HepG2 (cell line): Measurements from ENCODE around the gene NTRK2. TPM values are rescaled to one million over a fixed set of nuclear protein-coding genes. Genes with fewer than 3 reads are reported as not detected.

Source experiments
- ATAC-seq: fragments of 200-7000 bp; cut with Tn5 transposase; 3 replicates; pipeline ENCODE4 v1.9.1; 2020; ENCODE audit warnings: mild to moderate bottlenecking, moderate library complexity
- BruUV-seq: library from RNA; stranded (reverse); fragments of 400-500 nt; replicated peaks from 2 replicates; lab custom pipeline; 2021; lab: Mats Ljungman, UMichigan
- CTCF ChIA-PET: fragments of 300-600 bp; formaldehyde crosslinking; extraction: SDS; loops from one replicate; lab custom pipeline; 2021; ENCODE audit warnings: low total read pairs, inconsistent platforms, low intra/inter-chr PET ratio; lab: Yijun Ruan, JAX
- POLR2A ChIA-PET: fragments of 350-600 bp; sonication (Branson Sonifier 250); formaldehyde crosslinking; loops from one replicate; lab custom pipeline; 2020; ENCODE audit warnings: antibody characterized with exemption, inconsistent platforms; lab: Yijun Ruan, JAX
- DNase-seq: peaks from one replicate; pipeline ENCODE4 v3.0.0-alpha.2; 2015; ENCODE audit warnings: low spot score
- FAIRE-seq: peaks from 3 replicates; lab custom pipeline; 2011; peaks lifted over from hg19 to GRCh38; lab: Jason Lieb, UNC
- H2AFZ ChIP-seq: one replicate; pipeline ENCODE4 v1.6.1; 2011; ENCODE audit warnings: low read length, inconsistent platforms
- H3K27ac ChIP-seq: fragments of 300-600 bp; 3 replicates; pipeline ENCODE4 v1.8.0; 2011; ENCODE audit warnings: mixed run types, mild to moderate bottlenecking, mixed read lengths, low read length, inconsistent platforms; ENCODE audit not compliant: insufficient read depth; ENCODE audit errors: extremely low read length
- H3K27me3 ChIP-seq, 2 experiments: fragments of 200-600 bp in 1 of 2; 2 replicates in 1 of 2; 3 replicates in 1 of 2; pipeline versions ENCODE4 v1.6.0 to v1.8.0; 2011; ENCODE audit warnings: low read length in 2 of 2, mild to moderate bottlenecking in 2 of 2, moderate library complexity in 2 of 2, inconsistent platforms in 1 of 2; ENCODE audit not compliant: insufficient read depth in 2 of 2, control insufficient read depth in 1 of 2
- H3K36me3 ChIP-seq, 2 experiments: fragments of 200-600 bp in 1 of 2; replicated peaks in 1 of 2; 2 replicates in 1 of 2; 3 replicates in 1 of 2; pipeline versions ENCODE4 v1.5.1 to v1.8.0; 2011; ENCODE audit warnings: low read length in 2 of 2, inconsistent platforms in 1 of 2; ENCODE audit not compliant: insufficient read depth in 2 of 2, control insufficient read depth in 1 of 2
- H3K4me1 ChIP-seq: 2 replicates; pipeline ENCODE4 v1.5.1; 2012; ENCODE audit warnings: low read length, inconsistent platforms; ENCODE audit not compliant: insufficient read depth
- H3K4me2 ChIP-seq: 2 replicates; pipeline ENCODE4 v1.6.0; 2011; ENCODE audit warnings: low read depth, low read length, inconsistent platforms
- H3K4me3 ChIP-seq, 3 experiments: fragments of 200-600 bp in 1 of 3; sonication (generic), shearing (Covaris generic) in 1 of 3; replicated peaks in 1 of 3; 2 replicates each; pipeline ENCODE4 v1.5.1; 2011 to 2016; ENCODE audit warnings: low read length in 3 of 3, inconsistent platforms in 2 of 3, low read depth in 2 of 3, mild to moderate bottlenecking in 2 of 3, control low read depth in 1 of 3, mixed read lengths in 1 of 3; ENCODE audit not compliant: insufficient read depth in 1 of 3
- H3K79me2 ChIP-seq: one replicate; pipeline ENCODE4 v1.6.1; 2011; ENCODE audit warnings: low read length, inconsistent platforms; ENCODE audit not compliant: insufficient read depth
- H3K9ac ChIP-seq: 2 replicates; pipeline ENCODE4 v1.6.0; 2011; ENCODE audit warnings: mild to moderate bottlenecking, low read depth, low read length, inconsistent platforms; ENCODE audit not compliant: insufficient read depth
- H3K9me3 ChIP-seq: 2 replicates; pipeline ENCODE4 v1.5.1; 2012; ENCODE audit warnings: mild to moderate bottlenecking, low read length
- H4K20me1 ChIP-seq: 2 replicates; pipeline ENCODE4 v1.6.0; 2011; ENCODE audit warnings: inconsistent platforms, mild to moderate bottlenecking, low read length, moderate library complexity; ENCODE audit not compliant: insufficient read depth
- ATF7-NPFF ChIP-seq: sonication (generic); formaldehyde crosslinking; IDR thresholded peaks from 2 replicates; pipeline ENCODE4 v1.8.1; 2023; ENCODE audit warnings: mild to moderate bottlenecking, low read depth, missing genetic modification reagents, moderate library complexity
- CCAR2 ChIP-seq: fragments of 200-400 bp; formaldehyde crosslinking; optimal IDR thresholded peaks from 2 replicates; pipeline ENCODE3; 2018; ENCODE audit warnings: low read depth, mild to moderate bottlenecking, low read length, moderate library complexity
- CHCHD3 ChIP-seq: sonication (generic); formaldehyde crosslinking; IDR thresholded peaks from 2 replicates; pipeline ENCODE4 v1.8.0; 2022; ENCODE audit warnings: mild to moderate bottlenecking, missing genetic modification reagents, moderate library complexity
- FOXO1 ChIP-seq: sonication (generic); formaldehyde crosslinking; IDR thresholded peaks from 2 replicates; pipeline ENCODE4 v1.4.0; 2020; ENCODE audit warnings: missing genetic modification reagents
- KDM4B ChIP-seq: sonication (generic); formaldehyde crosslinking; IDR thresholded peaks from 2 replicates; pipeline ENCODE4 v1.4.0; 2020; ENCODE audit warnings: missing genetic modification reagents
- MBD4 ChIP-seq: IDR thresholded peaks from 2 replicates; pipeline ENCODE4 v1.6.1; 2012; ENCODE audit warnings: low read length, inconsistent platforms, borderline replicate concordance
- SMARCC2 ChIP-seq: fragments of 450-650 bp; IDR thresholded peaks from 2 replicates; pipeline ENCODE4 v1.6.1; 2017; ENCODE audit warnings: antibody characterized with exemption, mild to moderate bottlenecking
- SNRNP70 ChIP-seq: fragments of 200-400 bp; formaldehyde crosslinking; IDR thresholded peaks from 2 replicates; pipeline ENCODE4 v1.6.1; 2017; ENCODE audit warnings: mild to moderate bottlenecking, low read depth, low read length, moderate library complexity
- SP4 ChIP-seq: sonication (generic); formaldehyde crosslinking; IDR thresholded peaks from 2 replicates; pipeline ENCODE4 v1.8.1; 2023; ENCODE audit warnings: mild to moderate bottlenecking, missing genetic modification reagents
- XBP1 ChIP-seq: sonication (generic); formaldehyde crosslinking; IDR thresholded peaks from 2 replicates; pipeline ENCODE4 v1.5.0; 2020; ENCODE audit warnings: missing genetic modification reagents
- ZBTB10 ChIP-seq: sonication (generic); formaldehyde crosslinking; IDR thresholded peaks from 2 replicates; pipeline ENCODE4 v1.4.0; 2020; ENCODE audit warnings: missing genetic modification reagents, borderline replicate concordance
- ZBTB25 ChIP-seq: IDR thresholded peaks from 2 replicates; pipeline ENCODE4 v1.6.1; 2018; ENCODE audit warnings: missing genetic modification reagents
- ZNF12 ChIP-seq: sonication (generic); formaldehyde crosslinking; IDR thresholded peaks from 2 replicates; pipeline ENCODE4 v1.5.0; 2020; ENCODE audit warnings: missing genetic modification reagents
- ZNF577 ChIP-seq: sonication (generic); formaldehyde crosslinking; IDR thresholded peaks from 2 replicates; pipeline ENCODE4 v1.4.0; 2020; ENCODE audit warnings: mild to moderate bottlenecking, low read depth, missing genetic modification reagents, borderline replicate concordance
- ZNF614 ChIP-seq: IDR thresholded peaks from 2 replicates; pipeline ENCODE4 v1.6.1; 2018; ENCODE audit warnings: missing biosample characterization, missing genetic modification reagents, inconsistent platforms, borderline replicate concordance
- ZNF615 ChIP-seq: sonication (generic); formaldehyde crosslinking; IDR thresholded peaks from 2 replicates; pipeline ENCODE4 v1.5.0; 2020; ENCODE audit warnings: mild to moderate bottlenecking, missing genetic modification reagents, borderline replicate concordance
- ZNF749 ChIP-seq: sonication (generic); formaldehyde crosslinking; IDR thresholded peaks from 2 replicates; pipeline ENCODE4 v1.8.0; 2022; ENCODE audit warnings: mild to moderate bottlenecking, missing genetic modification reagents, moderate library complexity, borderline replicate concordance
- ZNF772 ChIP-seq: sonication (generic); formaldehyde crosslinking; IDR thresholded peaks from 2 replicates; pipeline ENCODE4 v1.5.0; 2020; ENCODE audit warnings: mild to moderate bottlenecking, missing genetic modification reagents
- WGBS: methylation state at CpG from one replicate; pipeline ENCODE4 v1.1.6; 2017; ENCODE audit warnings: low lambda C conversion rate; 5-methylcytosine and 5-hydroxymethylcytosine counted together
- in situ Hi-C: cut with HindIII; loops from 2 replicates; pipeline ENCODE4 v1.10.0; 2017; ENCODE audit warnings: low pct_unique_long_range_greater_than_20kb; ENCODE audit not compliant: extremely low pct_ligation_motif_present
- intact Hi-C: fragments of 100-400 bp; cut with micrococcal nuclease; formaldehyde crosslinking; loops from one replicate; pipeline ENCODE4 v1.10.0; 2022; ENCODE audit not compliant: unreplicated experiment
- polyA plus RNA-seq, 8 experiments: library from polyadenylated mRNA; depleted of rRNA in 3 of 8; stranded (reverse) in 7 of 8; unstranded in 1 of 8; fragments of >200 nt; fragmentation: Illumina TruSeq in 4 of 8; extraction: Trizol in 4 of 8; gene quantifications; 2 replicates each; pipeline versions ENCODE4 v1.2.1 to v1.2.3, GENCODE V29; 2011 to 2016; ENCODE audit warnings: low read depth in 4 of 8, missing spikeins in 1 of 8, mixed read lengths in 1 of 8; ENCODE audit not compliant: insufficient read depth in 1 of 8
- total RNA-seq, 5 experiments: library from RNA; depleted of rRNA; stranded (reverse); fragments of >200 nt; fragmentation: Illumina TruSeq; extraction: Trizol; gene quantifications; 2 replicates each; pipeline ENCODE4 v1.2.3, GENCODE V29; 2016; ENCODE audit warnings: low read depth in 1 of 5

The NTRK2 gene
- total and polyA plus RNA-seq, 2 of the 13 experiments (the other 11 are each of a cell fraction or from before 2014, with no cell fraction given), result not detected

- DNase-seq, result no peak
- no peak for FAIRE-seq
- BruUV-seq, result no TSS peak
- in situ Hi-C loops (no loop called here), intact Hi-C loops (no loop called here)
- Histone ChIP-seq H2AFZ (no peak overlapping the region), H3K9ac (no peak overlapping the region), H3K9me3 (no peaks in the 10 kb centered on the region), H3K4me3 (no peak overlapping the region), H3K4me2 (no peak overlapping the region), H3K27me3 (no peaks in the 10 kb centered on the region; a peak in 1 of 5 replicates), H3K4me1 (no peaks in the 10 kb centered on the region), H4K20me1 (no peaks in the 10 kb centered on the region), H3K27ac (no peak overlapping the region), H3K79me2 (no peaks in the 10 kb centered on the region)
- CTCF ChIA-PET, result no interaction called here
- no peak for ATAC-seq
- POLR2A ChIA-PET, result no interaction called here
- TF ChIP-seq CHCHD3 (CRISPR knock-in tag), result no peak
- TF ChIP-seq, all 625 proteins: peak for 0
- no peaks in the 10 kb centered on the region for H3K36me3 ChIP-seq
Observed at GRCh38 chr9:84921175-84921574, 251.6 kb downstream of the NTRK2 start.

GRCh38 chr9:84922051-84922450 lies 252.5 kb downstream of the NTRK2 start:
- POLR2A ChIA-PET, result no interaction called here
- no peak for DNase-seq
- TF ChIP-seq ATF7-NPFF (CRISPR knock-in tag) (no peak), MBD4 (no peak), SP4 (CRISPR knock-in tag) (no peak), FOXO1 (CRISPR knock-in tag) (no peak), ZBTB10 (CRISPR knock-in tag) (no peak), XBP1 (no peak), ZNF772 (CRISPR knock-in tag) (no peak), ZBTB25 (CRISPR knock-in tag) (no peak), ZNF12 (no peak), ZNF615 (CRISPR knock-in tag) (no peak), CCAR2 (no peak), ZNF749 (no peak), ZNF614 (no peak), SNRNP70 (no peak), SMARCC2 (no peak), KDM4B (CRISPR knock-in tag) (no peak), ZNF577 (CRISPR knock-in tag) (no peak)

More at GRCh38 chr9:84922051-84922450, 252.5 kb downstream of the NTRK2 start:
- H3K27me3 ChIP-seq, result no peaks in the 10 kb centered on the region; a peak in 1 of 5 replicates
- H3K4me1 ChIP-seq, result no peaks in the 10 kb centered on the region
- CTCF ChIA-PET, result no interaction called here
- H3K4me3 ChIP-seq, result no peak overlapping the region
- no peak overlapping the region for H2AFZ ChIP-seq
- no TSS peak for BruUV-seq
- H3K4me2 ChIP-seq, result no peak overlapping the region
- ATAC-seq (no peak), FAIRE-seq (no peak)
- no peaks in the 10 kb centered on the region for H3K36me3 ChIP-seq
- H3K79me2 ChIP-seq, result no peaks in the 10 kb centered on the region
- no peaks in the 10 kb centered on the region for H4K20me1 ChIP-seq
- intact Hi-C loops, result no loop called here
- no peak overlapping the region for H3K27ac ChIP-seq
- in situ Hi-C loops, result no loop called here
- H3K9me3 ChIP-seq, result no peaks in the 10 kb centered on the region
- WGBS, result 9% methylated on average over 8 of the region's 8 CpGs
- H3K9ac ChIP-seq, result no peak overlapping the region
